ENCODE data around the gene SLC5A10.
"Not testable (repeated sequence)": the region's sequence is repeated elsewhere in the genome, so short reads cannot be mapped to it uniquely, and the experiment has no call there.

The SLC5A10 gene

GRCh38 chr17:19018600-19018950, 66.6 kb downstream of the SLC5A10 start:
- Mint-ChIP-seq H3K4me1 (peaks cover 30% of the 10 kb centered on the region), H3K36me3 (ENCODE audit: low read depth) (no peaks in the 10 kb centered on the region), H3K27me3 (ENCODE audit: low read depth, poor library complexity) (peaks cover 7% of the 10 kb centered on the region), H3K4me3 (no peak overlapping the region), H3K9me3 (no peaks in the 10 kb centered on the region), H3K27ac (no peak overlapping the region)
- TF ChIP-seq, protein P1, sequence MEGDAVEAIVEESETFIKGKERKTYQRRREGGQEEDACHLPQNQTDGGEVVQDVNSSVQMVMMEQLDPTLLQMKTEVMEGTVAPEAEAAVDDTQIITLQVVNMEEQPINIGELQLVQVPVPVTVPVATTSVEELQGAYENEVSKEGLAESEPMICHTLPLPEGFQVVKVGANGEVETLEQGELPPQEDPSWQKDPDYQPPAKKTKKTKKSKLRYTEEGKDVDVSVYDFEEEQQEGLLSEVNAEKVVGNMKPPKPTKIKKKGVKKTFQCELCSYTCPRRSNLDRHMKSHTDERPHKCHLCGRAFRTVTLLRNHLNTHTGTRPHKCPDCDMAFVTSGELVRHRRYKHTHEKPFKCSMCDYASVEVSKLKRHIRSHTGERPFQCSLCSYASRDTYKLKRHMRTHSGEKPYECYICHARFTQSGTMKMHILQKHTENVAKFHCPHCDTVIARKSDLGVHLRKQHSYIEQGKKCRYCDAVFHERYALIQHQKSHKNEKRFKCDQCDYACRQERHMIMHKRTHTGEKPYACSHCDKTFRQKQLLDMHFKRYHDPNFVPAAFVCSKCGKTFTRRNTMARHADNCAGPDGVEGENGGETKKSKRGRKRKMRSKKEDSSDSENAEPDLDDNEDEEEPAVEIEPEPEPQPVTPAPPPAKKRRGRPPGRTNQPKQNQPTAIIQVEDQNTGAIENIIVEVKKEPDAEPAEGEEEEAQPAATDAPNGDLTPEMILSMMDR (IDR thresholded peaks at IDR 0.05): no peak
- DNase-seq: no peak

DNA sequence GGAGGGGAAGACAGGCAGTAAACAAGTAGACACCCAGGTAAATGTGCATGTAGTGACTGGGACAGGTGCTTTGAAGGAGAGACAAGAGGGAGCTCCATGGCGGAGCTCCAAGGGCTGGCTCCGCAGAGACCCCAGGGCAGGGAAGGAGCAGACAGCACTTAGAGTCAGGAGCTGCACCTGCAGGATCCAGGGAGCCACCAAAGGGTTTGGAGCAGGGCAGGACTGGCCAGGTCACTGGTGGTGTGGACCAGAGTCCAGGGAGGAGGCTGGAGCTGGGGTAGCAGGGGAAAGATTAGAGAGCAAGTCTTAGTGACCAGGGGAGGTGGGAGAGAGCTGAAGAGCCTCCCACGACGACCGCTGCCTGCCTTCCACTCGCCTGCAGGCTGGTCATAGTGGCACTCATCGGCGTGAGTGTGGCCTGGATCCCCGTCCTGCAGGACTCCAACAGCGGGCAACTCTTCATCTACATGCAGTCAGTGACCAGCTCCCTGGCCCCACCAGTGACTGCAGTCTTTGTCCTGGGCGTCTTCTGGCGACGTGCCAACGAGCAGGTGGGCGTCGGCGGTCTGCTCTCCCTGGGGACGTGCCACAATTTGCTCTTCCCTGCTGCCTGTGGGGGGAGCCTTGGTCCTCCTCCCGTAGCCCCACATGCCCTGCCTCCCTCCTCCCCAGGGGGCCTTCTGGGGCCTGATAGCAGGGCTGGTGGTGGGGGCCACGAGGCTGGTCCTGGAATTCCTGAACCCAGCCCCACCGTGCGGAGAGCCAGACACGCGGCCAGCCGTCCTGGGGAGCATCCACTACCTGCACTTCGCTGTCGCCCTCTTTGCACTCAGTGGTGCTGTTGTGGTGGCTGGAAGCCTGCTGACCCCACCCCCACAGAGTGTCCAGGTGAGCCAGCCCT, 67.3 kb downstream of the SLC5A10 start:
- Mint-ChIP-seq H3K36me3 (ENCODE audit: low read depth) (no peaks in the 10 kb centered on the region), H3K4me3 (no peak overlapping the region), H3K27ac (no peak overlapping the region), H3K4me1 (peaks cover 30% of the 10 kb centered on the region), H3K9me3 (no peaks in the 10 kb centered on the region), H3K27me3 (ENCODE audit: low read depth, poor library complexity) (peaks cover 7% of the 10 kb centered on the region)
- no peak for DNase-seq
- TF ChIP-seq, protein P1 (IDR thresholded peaks at IDR 0.05): no peak

DNA sequence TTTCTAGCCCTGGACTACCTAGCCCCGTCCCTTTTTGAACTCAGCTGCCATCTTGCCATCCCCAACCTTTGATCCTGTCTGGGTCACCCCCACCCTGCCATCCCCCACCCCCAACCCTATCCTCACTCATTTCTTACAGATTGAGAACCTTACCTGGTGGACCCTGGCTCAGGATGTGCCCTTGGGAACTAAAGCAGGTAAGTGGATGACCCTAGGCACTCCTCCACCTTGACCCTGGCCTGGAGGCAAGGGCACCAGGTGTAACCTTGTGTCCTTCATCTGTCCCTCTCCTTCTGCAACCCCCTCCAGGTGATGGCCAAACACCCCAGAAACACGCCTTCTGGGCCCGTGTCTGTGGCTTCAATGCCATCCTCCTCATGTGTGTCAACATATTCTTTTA, 68.1 kb downstream of the SLC5A10 start:
- TF ChIP-seq, protein P1 (IDR thresholded peaks at IDR 0.05): no peak
- DNase-seq: no peak
- H3K27ac Mint-ChIP-seq: no peak overlapping the region
- H3K27me3 Mint-ChIP-seq (ENCODE audit: low read depth, poor library complexity): peaks cover 11% of the 10 kb centered on the region
- H3K4me1 Mint-ChIP-seq: peaks cover 31% of the 10 kb centered on the region
- no peaks in the 10 kb centered on the region for H3K36me3 Mint-ChIP-seq (ENCODE audit: low read depth)
- no peaks in the 10 kb centered on the region for H3K9me3 Mint-ChIP-seq
- H3K4me3 Mint-ChIP-seq: no peak overlapping the region

- not testable (repeated sequence) for H3K4me3 Mint-ChIP-seq, H3K9me3 Mint-ChIP-seq
- H3K4me1 Mint-ChIP-seq: peaks cover 23% of the 10 kb centered on the region
Measured at GRCh38 chr17:19021011-19021621, 69.2 kb downstream of the SLC5A10 start.

GRCh38 chr17:19021622-19022083, 69.7 kb downstream of the SLC5A10 start:
- peaks cover 23% of the 10 kb centered on the region for H3K4me1 Mint-ChIP-seq
- DNase-seq: peak; percentile 44
- no peaks in the 10 kb centered on the region for H3K9me3 Mint-ChIP-seq
- H3K27me3 Mint-ChIP-seq (ENCODE audit: low read depth, poor library complexity): peaks cover 11% of the 10 kb centered on the region
- H3K36me3 Mint-ChIP-seq (ENCODE audit: low read depth): no peaks in the 10 kb centered on the region
- no peak overlapping the region for H3K27ac Mint-ChIP-seq
- no peak overlapping the region for H3K4me3 Mint-ChIP-seq
- TF ChIP-seq, protein P1 (IDR thresholded peaks at IDR 0.05): no peak

More at GRCh38 chr17:19021011-19021621, 69.2 kb downstream of the SLC5A10 start:
- H3K27ac Mint-ChIP-seq; DNase-seq; H3K36me3 Mint-ChIP-seq (ENCODE audit: low read depth): not testable (repeated sequence)
- peaks cover 11% of the 10 kb centered on the region for H3K27me3 Mint-ChIP-seq (ENCODE audit: low read depth, poor library complexity)

DNA sequence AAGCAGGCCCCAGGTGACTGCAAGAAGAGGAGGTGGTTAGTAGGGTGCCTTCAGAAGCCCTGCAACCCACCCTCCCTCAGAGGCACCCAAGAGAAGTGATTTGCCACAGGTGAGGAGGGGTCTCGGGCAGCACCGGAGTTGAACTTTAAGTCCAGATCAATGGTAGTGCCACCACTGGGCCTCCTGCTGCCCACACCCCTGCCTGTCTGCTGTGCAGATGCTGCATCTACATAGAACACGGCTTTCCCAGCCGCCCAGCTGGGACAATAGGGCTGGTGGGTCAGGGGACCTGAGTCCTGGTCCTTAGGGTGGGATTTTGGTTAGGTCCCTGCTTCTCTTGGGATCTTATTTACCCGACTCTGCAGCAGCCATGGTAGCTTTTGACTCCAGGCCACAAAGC, 70.2 kb downstream of the SLC5A10 start:
- H3K9me3 Mint-ChIP-seq: no peaks in the 10 kb centered on the region
- DNase-seq: no peak
- H3K4me3 Mint-ChIP-seq: no peak overlapping the region
- no peaks in the 10 kb centered on the region for H3K36me3 Mint-ChIP-seq (ENCODE audit: low read depth)
- H3K4me1 Mint-ChIP-seq: peaks cover 23% of the 10 kb centered on the region
- no peak overlapping the region for H3K27ac Mint-ChIP-seq
- TF ChIP-seq, protein P1 (IDR thresholded peaks at IDR 0.05): no peak
- H3K27me3 Mint-ChIP-seq (ENCODE audit: low read depth, poor library complexity): peaks cover 11% of the 10 kb centered on the region

All from nephron progenitor cell (in vitro differentiated cells).